ENCODE data around the gene B3GLCT. TPM values are rescaled to one million over a fixed set of nuclear protein-coding genes. Genes with fewer than 3 reads are reported as not detected.
A peak's percentile ranks its signal among the peaks of the same experiment; 100 is the strongest.

The B3GLCT gene
- total RNA-seq (1 to 10 TPM; 4.2 to 9.2 (median 6.0) TPM), polyA plus RNA-seq (1 to 10 TPM; 2.0 to 2.4 (median 2.2) TPM)
- long read RNA-seq, donor 1, full-length matches to known transcripts, result 2 of 17 reads
- long read RNA-seq, donor 1, partial matches to known transcripts, result 15 of 17 reads
- long read RNA-seq, donor 1, other reads (novel, unspliced or antisense), result 0 of 17 reads
- long read RNA-seq, donor 2, full-length matches to known transcripts, result 2 of 2 reads
- long read RNA-seq, donor 2, partial matches to known transcripts, result 0 of 2 reads
- long read RNA-seq, donor 2, other reads (novel, unspliced or antisense), result 0 of 2 reads

DNA sequence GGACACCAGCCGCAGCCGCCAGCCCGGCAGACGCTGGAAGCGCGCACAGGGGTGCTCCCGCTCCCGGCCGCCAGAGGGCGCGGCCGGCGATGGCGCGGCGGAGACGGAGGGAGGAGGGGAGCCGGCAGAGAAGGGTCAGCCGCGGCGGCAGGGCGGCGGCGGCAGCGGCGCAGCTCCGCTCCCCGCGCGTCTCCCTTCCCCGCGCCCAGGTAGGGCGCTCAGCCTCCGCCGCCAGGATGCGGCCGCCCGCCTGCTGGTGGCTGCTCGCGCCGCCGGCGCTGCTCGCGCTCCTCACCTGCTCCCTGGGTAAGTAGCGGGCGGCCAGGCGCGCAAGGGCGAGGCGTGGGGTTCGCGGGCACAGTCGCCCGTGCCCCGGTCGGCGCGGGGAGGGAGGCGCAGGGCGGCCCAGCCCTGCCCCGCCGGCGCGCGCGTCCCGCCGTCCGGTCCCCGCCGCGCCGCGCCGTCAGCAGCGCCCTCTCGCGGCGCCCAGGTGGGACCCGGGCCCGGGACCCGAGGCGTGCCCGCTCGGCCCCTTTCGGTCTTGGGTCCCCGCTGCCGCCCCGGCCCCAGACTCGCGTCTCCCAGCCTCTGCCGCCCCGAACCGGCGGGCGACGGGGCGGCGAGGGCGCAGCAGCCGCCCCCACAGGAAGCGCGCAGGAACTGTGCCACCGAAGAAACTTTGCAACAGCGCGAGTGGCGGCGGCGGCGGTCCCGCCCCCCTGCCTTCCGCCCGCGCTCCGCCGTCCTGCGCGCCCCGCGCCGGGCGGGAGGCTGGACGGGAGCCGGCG, at the start of gene B3GLCT:
TSS of gene B3GLCT (plus strand) at position 127 of the 788 bp plus-strand sequence. CDS start at position 237, 110 bp downstream.
- TF ChIP-seq, protein P1, sequence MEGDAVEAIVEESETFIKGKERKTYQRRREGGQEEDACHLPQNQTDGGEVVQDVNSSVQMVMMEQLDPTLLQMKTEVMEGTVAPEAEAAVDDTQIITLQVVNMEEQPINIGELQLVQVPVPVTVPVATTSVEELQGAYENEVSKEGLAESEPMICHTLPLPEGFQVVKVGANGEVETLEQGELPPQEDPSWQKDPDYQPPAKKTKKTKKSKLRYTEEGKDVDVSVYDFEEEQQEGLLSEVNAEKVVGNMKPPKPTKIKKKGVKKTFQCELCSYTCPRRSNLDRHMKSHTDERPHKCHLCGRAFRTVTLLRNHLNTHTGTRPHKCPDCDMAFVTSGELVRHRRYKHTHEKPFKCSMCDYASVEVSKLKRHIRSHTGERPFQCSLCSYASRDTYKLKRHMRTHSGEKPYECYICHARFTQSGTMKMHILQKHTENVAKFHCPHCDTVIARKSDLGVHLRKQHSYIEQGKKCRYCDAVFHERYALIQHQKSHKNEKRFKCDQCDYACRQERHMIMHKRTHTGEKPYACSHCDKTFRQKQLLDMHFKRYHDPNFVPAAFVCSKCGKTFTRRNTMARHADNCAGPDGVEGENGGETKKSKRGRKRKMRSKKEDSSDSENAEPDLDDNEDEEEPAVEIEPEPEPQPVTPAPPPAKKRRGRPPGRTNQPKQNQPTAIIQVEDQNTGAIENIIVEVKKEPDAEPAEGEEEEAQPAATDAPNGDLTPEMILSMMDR (IDR thresholded peaks at IDR 0.05 in 8 of 11, conservative IDR thresholded peaks at IDR 0.05 in 3 of 11), result peak in 10 of 11 experiments; percentile 49 to 97 (median 94)
- TF ChIP-seq POLR2A (IDR thresholded peaks at IDR 0.05) (no peak), POLR2AphosphoS5 (IDR thresholded peaks at IDR 0.05) (peak; percentile 66 to 80 (median 68))
- intact Hi-C loops (cut with DNase I; ENCODE audit: low total_unique reads), result no loop called here
- no peaks in the 10 kb centered on the region for H3K27me3 ChIP-seq (replicated peaks in 1 of 7)
- no peaks in the 10 kb centered on the region for H3K36me3 ChIP-seq
- peak within 1 kb of the TSS; percentile 89 to 99 (median 97) for H3K27ac ChIP-seq
- H3K4me3 ChIP-seq, result peak within 1 kb of the TSS; percentile 63 to 93 (median 68)
- peak; percentile 98 for DNase-seq
- H3K9me3 ChIP-seq, result no peaks in the 10 kb centered on the region
- peaks cover 9 to 35% (median 23%) of the 10 kb centered on the region in 6 donors for H3K4me1 ChIP-seq
- 0 to 1% (median 1%) methylated on average over 26 to 126 of the region's 126 CpGs for WGBS, 5 donors

DNA sequence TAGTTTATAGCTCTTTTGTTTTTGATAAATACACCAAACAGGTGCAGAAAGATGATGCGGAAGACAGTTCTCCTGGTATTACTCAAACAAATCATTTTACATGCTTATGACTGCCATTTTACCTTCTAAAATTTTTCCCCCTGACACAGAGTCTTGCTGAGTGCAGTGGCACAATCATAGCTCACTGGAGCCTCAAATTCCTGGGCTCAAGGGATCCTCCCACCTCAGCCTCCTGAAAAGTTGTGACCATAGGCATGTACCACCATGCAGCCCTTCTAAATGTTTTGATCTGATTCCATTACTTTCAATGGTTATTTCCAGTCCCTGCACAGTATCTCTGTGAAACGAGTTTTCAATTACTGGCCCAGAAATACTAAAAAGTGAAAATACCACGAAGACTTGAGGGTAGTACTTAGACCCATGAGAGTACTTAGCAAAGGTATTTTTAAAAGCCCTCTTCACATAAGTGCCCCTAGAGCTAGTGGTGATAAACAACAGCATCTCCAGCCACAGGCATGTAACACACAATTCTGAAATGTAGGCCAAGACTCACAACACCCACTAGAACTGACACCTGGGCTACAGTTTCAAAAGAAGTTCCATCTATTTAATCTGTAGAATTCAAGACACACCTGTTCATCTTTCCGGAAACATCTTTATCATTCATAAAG, 49.3 kb upstream of the B3GLCT start:
- Histone ChIP-seq H3K4me3 (no peak overlapping the region), H3K27me3 (replicated peaks in 1 of 7) (no peaks in the 10 kb centered on the region), H3K9me3 (no peaks in the 10 kb centered on the region), H3K4me1 (no peaks in the 10 kb centered on the region), H3K36me3 (peaks cover 8 to 100% (median 95%) of the 10 kb centered on the region in 6 donors), H3K27ac (no peak overlapping the region)
- no peak for TF ChIP-seq POLR2A (IDR thresholded peaks at IDR 0.05)
- TF ChIP-seq, protein P1 (IDR thresholded peaks at IDR 0.05 in 8 of 11, conservative IDR thresholded peaks at IDR 0.05 in 3 of 11), result no peak
- no peak for TF ChIP-seq POLR2AphosphoS5 (IDR thresholded peaks at IDR 0.05)
- intact Hi-C loops (cut with DNase I; ENCODE audit: low total_unique reads), result no loop called here
- no peak for DNase-seq
- 92 to 97% (median 96%) methylated on average over 4 of the region's 4 CpGs for WGBS, 5 donors

DNA sequence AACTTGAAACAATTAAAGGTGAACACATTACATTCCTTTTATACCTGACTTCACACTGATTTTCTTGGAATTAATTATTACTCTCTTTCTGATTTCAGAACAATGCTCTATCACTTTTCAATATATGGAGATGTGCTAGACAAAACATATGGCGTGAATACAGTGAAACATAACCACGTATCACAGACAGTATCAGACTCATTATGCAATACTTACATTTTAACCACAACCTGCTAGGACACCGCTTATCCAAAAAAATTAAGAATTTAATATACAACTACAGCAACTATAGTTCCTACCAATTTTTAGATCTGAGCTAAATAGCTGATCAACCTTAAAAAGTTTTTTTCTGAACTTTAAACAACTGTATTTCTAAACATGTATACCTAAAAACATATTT, 47.9 kb upstream of the B3GLCT start:
- Histone ChIP-seq H3K27ac (no peak overlapping the region), H3K9me3 (no peaks in the 10 kb centered on the region), H3K4me3 (no peak overlapping the region), H3K4me1 (no peaks in the 10 kb centered on the region), H3K36me3 (peaks cover 7 to 100% (median 87%) of the 10 kb centered on the region in 6 donors), H3K27me3 (replicated peaks in 1 of 7) (no peaks in the 10 kb centered on the region)
- TF ChIP-seq POLR2A (IDR thresholded peaks at IDR 0.05) (no peak), POLR2AphosphoS5 (IDR thresholded peaks at IDR 0.05) (no peak)
- TF ChIP-seq, protein P1 (IDR thresholded peaks at IDR 0.05 in 8 of 11, conservative IDR thresholded peaks at IDR 0.05 in 3 of 11), result no peak
- no peak for DNase-seq
- 62 to 87% (median 79%) methylated on average over 3 of the region's 3 CpGs for WGBS, 5 donors
- intact Hi-C loops (cut with DNase I; ENCODE audit: low total_unique reads), result no loop called here

Data from spleen (tissue), 13 donors.